Measurements from ENCODE around the gene NKD2.

DNA sequence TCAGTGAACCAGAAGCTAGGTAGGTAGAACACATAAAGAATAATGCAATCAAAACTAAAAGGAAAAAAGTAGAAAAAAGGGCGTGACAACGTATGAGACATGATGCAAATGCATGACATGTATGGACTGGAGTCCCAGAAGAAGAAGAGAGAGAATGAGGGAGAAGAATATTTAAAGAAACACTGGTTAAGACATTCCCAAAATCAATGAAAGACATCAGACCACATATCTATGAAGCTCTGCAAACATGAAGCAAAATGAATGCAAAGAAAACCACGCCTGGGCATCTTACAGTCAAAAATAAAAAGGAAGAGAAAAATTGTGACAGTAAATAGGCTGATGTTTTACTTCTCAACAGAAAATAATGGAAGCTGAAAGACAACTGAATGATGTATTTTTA, 23.8 kb upstream of the NKD2 start:
- TF ChIP-seq TAF1 (IDR thresholded peaks at IDR 0.05; ENCODE audit: borderline replicate concordance, insufficient read depth, low read length), result no peak
- TF ChIP-seq SIN3A (IDR thresholded peaks at IDR 0.05; ENCODE audit: borderline replicate concordance, insufficient read depth, low read length), result no peak

Data from PFSK-1 (cell line).